ENCODE measurements around the gene ELOF1.

GRCh38 chr19:11598746-11599145 lies 39.7 kb upstream of the ELOF1 start:
- TF ChIP-seq CTCF (conservative IDR thresholded peaks at IDR 0.05; ENCODE audit: low read depth, low read length), result no peak
- no peak for TF ChIP-seq EZH2phosphoT487 (IDR thresholded peaks at IDR 0.05; ENCODE audit: borderline replicate concordance, low read length)
- TF ChIP-seq EZH2 (IDR thresholded peaks at IDR 0.05; ENCODE audit: low read length, unreplicated experiment), result no peak

Data from PC-3 (cell line).